Naive B cell (primary cell): ENCODE measurements around the gene KLC4. TPM values are rescaled to one million over a fixed set of nuclear protein-coding genes. Genes with fewer than 3 reads are reported as not detected.

Source experiments
- ATAC-seq, 2 donors: fragments of 150-1000 bp; cut with Tn5 transposase; 2 replicates each; pipeline ENCODE4 v1.10.0; 2021; ENCODE audit warnings: low read depth in 2 of 2, mild to moderate bottlenecking in 2 of 2, moderate library complexity in 2 of 2
- DNase-seq: peaks from one replicate; pipeline ENCODE4 v3.0.0; 2022
- H3K27ac Mint-ChIP-seq, 6 donors: one replicate each; pipeline ENCODE4 v1.8.0; 2020 to 2022; ENCODE audit warnings: mild to moderate bottlenecking in 6 of 6, mixed read lengths in 6 of 6, moderate library complexity in 5 of 6, inconsistent platforms in 2 of 6
- H3K27me3 Mint-ChIP-seq, 3 donors: one replicate each; pipeline ENCODE4 v1.8.0; 2021 to 2022; ENCODE audit warnings: mixed read lengths in 3 of 3, mild to moderate bottlenecking in 1 of 3
- H3K36me3 Mint-ChIP-seq, 2 donors: one replicate each; pipeline ENCODE4 v1.8.0; 2020 to 2022; ENCODE audit warnings: mixed read lengths in 2 of 2, inconsistent platforms in 1 of 2, mild to moderate bottlenecking in 1 of 2
- H3K4me1 Mint-ChIP-seq, 3 donors: one replicate each; pipeline ENCODE4 v1.8.0; 2020 to 2022; ENCODE audit warnings: mixed read lengths in 3 of 3, inconsistent platforms in 1 of 3, mild to moderate bottlenecking in 1 of 3, moderate library complexity in 1 of 3
- H3K4me3 Mint-ChIP-seq, 8 donors: one replicate each; pipeline ENCODE4 v1.8.0; 2020 to 2022; ENCODE audit warnings: mild to moderate bottlenecking in 8 of 8, mixed read lengths in 8 of 8, moderate library complexity in 8 of 8, inconsistent platforms in 2 of 8
- H3K9me3 Mint-ChIP-seq, 7 donors: one replicate each; pipeline ENCODE4 v1.8.0; 2020 to 2022; ENCODE audit warnings: mixed read lengths in 7 of 7, mild to moderate bottlenecking in 5 of 7, inconsistent platforms in 2 of 7, moderate library complexity in 1 of 7
- polyA plus RNA-seq, 6 donors: library from polyadenylated mRNA; unstranded; fragments of 300-500 nt; fragmentation: Illumina TruSeq; gene quantifications; one replicate each; pipeline ENCODE4 v1.2.3, GENCODE V29; 2021; ENCODE audit warnings: low read depth in 6 of 6

The KLC4 gene
- polyA plus RNA-seq, 6 donors from 2014 or later, result 1.3 to 11.2 (median 10.5) TPM

DNA sequence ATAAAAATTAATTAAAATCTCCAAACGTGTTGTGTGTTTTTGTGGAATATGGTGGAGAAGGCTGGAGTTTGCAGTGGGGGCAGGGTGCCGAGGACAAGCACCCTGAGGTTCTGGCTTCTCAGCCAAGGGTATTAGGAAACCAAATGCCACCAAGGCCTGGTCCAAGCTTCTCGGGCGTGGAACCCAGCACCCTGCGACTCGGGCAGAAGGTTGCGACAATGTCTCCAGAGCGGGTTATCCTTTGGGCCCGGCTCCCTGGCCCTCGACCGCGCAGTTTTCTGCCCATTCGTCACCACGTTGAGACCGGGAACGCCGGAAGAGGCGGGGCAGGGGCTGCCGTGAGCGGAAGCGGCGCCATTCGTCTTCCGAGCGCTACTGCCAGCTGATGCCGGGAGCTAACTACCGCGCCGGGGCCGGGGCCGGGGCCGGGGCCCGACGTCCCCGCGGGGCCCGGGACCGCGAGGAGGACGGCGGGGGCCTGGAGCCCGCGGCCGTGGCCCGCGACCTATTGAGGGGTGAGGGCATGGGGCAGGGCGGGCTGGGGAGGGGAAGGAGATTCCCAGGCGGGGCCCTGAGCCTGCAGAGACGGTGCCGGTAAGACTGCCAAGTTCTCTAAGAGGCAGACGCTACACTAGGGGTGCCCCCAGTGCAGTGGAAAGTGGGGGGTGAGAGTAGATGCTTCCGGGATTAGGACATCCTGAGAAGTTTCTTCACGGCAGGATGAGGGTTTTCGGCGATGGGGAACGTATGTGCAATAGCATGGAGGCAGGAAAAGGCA, 38.0 kb upstream of the KLC4 start, which contains the start of gene RRP36:
RRP36 (plus strand) TSS at position 354 of the 778 bp plus-strand sequence; CDS start at position 386, 32 bp downstream.
- DNase-seq, result peak; percentile 55
- Mint-ChIP-seq H3K27ac (peak within 1 kb of the TSS in 5 of 6 donors; percentile 74 to 96 (median 93)), H3K4me1 (peaks cover 25 to 50% (median 46%) of the 10 kb centered on the region in 3 donors)

DNA sequence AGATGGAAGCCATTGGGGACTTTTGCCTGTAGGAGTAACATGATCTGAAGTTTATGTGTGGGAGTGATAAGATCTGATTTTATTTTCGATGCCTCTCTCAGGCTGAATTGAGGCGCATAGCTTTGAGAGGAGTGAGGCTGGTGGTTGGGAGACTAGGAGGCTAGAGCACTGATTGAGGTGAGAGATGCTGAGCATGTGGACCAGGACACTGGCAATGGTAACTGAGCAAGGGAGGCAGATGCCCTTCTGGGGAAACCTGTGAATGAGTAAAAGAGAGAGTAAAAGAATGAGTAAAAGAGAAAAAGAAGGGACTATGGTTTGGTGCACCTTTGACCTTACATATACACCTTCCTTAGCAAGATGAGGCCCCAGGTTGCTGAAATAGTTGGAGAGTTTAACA, 35.0 kb upstream of the KLC4 start:
- ATAC-seq, result no peak
- Mint-ChIP-seq H3K4me3 (peak overlapping the region in 6 of 8 donors; percentile 4 to 85 (median 38)), H3K9me3 (no peaks in the 10 kb centered on the region), H3K4me1 (peaks cover 20 to 33% (median 27%) of the 10 kb centered on the region in 3 donors), H3K27me3 (no peaks in the 10 kb centered on the region), H3K36me3 (peaks cover 5 to 29% of the 10 kb centered on the region in 2 donors), H3K27ac (peak overlapping the region in 1 of 6 donors; percentile 61)
- no peak for DNase-seq

More for the DNA sequence above, 38.0 kb upstream of the KLC4 start, which contains the start of gene RRP36:
- H3K4me3 Mint-ChIP-seq, result peak within 1 kb of the TSS; percentile 89 to 99 (median 96)
- peak; percentile 87 to 91 for ATAC-seq
- H3K27me3 Mint-ChIP-seq, result no peaks in the 10 kb centered on the region
- H3K36me3 Mint-ChIP-seq, result peaks cover 8 to 37% of the 10 kb centered on the region in 2 donors
- no peaks in the 10 kb centered on the region for H3K9me3 Mint-ChIP-seq

DNA sequence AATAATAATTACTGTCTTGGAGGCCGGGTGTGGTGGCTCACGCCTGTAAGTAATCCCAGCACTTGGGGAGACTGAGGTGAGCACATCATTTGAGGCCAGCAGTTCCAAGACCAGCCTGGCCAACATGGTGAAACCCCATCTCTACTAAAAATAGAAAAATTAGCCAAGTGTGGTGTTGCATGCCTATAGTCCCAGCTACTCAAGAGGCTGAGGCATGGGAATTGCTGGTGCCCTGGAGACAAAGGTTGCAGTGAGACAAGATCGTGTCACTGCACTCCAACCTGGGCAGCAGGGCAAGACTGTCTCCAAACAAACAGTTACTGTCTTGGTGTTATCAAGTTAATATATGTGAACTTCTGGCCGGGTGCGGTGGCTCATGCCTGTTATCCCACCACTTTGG, 33.1 kb upstream of the KLC4 start:
- no peaks in the 10 kb centered on the region for H3K27me3 Mint-ChIP-seq
- no peak for ATAC-seq
- no peaks in the 10 kb centered on the region for H3K9me3 Mint-ChIP-seq
- H3K36me3 Mint-ChIP-seq, result peaks cover 11 to 28% of the 10 kb centered on the region in 2 donors
- no peak for DNase-seq
- no peak overlapping the region for H3K4me3 Mint-ChIP-seq
- peak overlapping the region in 2 of 6 donors; percentile 34 to 56 for H3K27ac Mint-ChIP-seq
- peaks cover 15 to 24% (median 17%) of the 10 kb centered on the region in 3 donors for H3K4me1 Mint-ChIP-seq

DNA sequence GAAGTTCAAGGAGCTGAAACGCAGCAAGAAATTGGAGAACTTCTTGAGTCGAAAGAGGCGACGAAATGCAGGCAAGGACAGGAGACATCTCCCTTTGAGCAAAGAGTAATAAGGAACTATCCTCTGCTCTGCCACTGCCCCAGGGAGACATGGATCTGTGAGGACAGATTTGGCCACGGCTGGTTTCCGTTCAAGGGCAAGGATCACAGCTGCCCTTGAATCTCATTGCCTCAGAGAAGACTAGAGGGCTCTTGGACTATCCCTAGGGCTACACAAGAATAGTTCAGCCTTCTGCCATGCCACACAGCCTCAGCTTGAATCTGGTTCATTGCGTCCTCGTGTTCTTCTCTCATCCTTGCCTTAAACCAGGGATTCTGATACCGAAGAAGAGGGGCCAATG, 30.3 kb upstream of the KLC4 start:
- Mint-ChIP-seq H3K4me3 (no peak overlapping the region), H3K27ac (no peak overlapping the region), H3K27me3 (no peaks in the 10 kb centered on the region), H3K4me1 (peaks cover 6 to 11% (median 6%) of the 10 kb centered on the region in 3 donors), H3K36me3 (peaks cover 11 to 24% of the 10 kb centered on the region in 2 donors), H3K9me3 (no peaks in the 10 kb centered on the region)
- ATAC-seq (no peak), DNase-seq (no peak)

DNA sequence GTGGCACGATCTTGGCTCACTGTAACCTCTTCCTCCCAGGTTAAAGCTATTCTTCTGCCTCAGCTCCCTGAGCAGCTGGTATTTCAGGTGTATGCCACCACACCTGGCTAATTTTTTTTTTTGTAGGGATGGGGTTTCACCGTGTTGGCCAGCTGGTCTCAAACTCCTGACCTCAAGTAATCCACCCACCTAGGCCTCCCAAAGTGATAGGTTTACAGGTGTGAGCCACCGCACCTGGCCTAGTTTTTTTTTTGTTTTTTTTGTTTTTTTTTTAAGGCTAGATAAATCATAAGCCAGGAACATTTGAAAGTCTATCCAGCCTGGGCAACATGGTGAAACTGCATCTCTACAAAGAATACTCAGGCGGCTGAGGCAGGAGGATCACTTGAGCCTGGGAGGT, 27.1 kb upstream of the KLC4 start:
- DNase-seq, result no peak
- H3K9me3 Mint-ChIP-seq, result no peaks in the 10 kb centered on the region
- peak overlapping the region in 3 of 6 donors; percentile 15 to 87 (median 49) for H3K27ac Mint-ChIP-seq
- no peaks in the 10 kb centered on the region for H3K27me3 Mint-ChIP-seq
- peaks cover 7 to 11% of the 10 kb centered on the region in 2 donors for H3K36me3 Mint-ChIP-seq
- no peak overlapping the region for H3K4me3 Mint-ChIP-seq
- ATAC-seq, result no peak
- H3K4me1 Mint-ChIP-seq, result peaks cover 0 to 4% (median 0%) of the 10 kb centered on the region in 3 donors

DNA sequence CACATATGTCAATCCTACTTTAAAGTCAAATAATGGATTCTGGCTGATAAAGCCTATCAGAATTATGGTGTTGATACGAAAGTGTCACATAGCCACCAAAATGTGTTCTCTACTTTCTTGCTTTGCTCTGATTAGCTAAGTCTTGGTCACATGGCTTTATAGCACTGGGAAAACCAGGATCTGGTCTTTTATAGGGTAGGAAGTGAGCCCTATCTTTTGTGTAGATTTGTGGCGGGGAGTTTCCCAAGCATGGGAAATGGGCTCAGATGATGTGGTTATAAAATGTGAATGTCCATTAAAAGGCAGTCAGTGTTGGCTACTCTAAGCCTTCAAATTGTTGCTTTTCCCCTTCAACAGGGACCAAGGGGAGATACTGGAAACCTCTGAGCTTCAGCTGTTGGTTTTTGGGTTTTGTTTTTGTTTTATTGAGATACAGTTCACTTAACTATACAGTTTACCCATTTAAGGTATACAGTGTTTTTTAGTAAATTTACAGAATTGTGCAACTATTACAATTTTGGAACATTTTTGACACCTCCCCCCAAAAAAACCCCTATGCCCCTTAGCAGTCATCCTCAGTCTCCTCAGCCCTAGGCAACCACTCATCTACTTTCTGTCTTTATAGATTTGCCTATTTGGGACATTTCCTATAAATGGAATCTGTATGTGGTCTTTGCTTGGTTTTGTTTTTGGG, 25.8 kb upstream of the KLC4 start:
- Mint-ChIP-seq H3K27me3 (no peaks in the 10 kb centered on the region), H3K27ac (peak overlapping the region in 2 of 6 donors; percentile 11 to 52), H3K4me1 (no peaks in the 10 kb centered on the region), H3K4me3 (peak overlapping the region in 1 of 8 donors; percentile 31), H3K36me3 (peaks cover 6 to 10% of the 10 kb centered on the region in 2 donors), H3K9me3 (no peaks in the 10 kb centered on the region)
- DNase-seq (no peak), ATAC-seq (no peak)

DNA sequence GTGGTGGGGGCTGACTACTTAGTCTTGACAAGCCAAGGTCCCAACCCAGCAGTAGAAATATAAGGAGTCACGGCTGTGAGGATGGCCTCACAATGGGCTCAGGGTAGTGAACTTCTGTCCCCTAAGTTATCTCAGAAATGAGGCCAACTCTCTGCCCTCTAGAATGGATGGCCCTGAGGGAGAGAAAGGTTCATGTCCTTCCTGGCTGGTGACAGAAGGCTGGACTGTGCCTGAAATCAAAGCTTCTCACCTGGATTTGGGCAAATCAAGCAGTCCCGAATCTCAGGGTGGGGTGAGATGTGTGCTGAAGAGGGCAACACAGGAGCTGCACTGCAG, 25.3 kb upstream of the KLC4 start:
- no peaks in the 10 kb centered on the region for H3K4me1 Mint-ChIP-seq
- H3K36me3 Mint-ChIP-seq, result peaks cover 6 to 12% of the 10 kb centered on the region in 2 donors
- H3K27me3 Mint-ChIP-seq, result no peaks in the 10 kb centered on the region
- H3K4me3 Mint-ChIP-seq, result no peak overlapping the region
- no peak for DNase-seq
- ATAC-seq, result no peak
- peak overlapping the region in 3 of 6 donors; percentile 39 to 58 (median 52) for H3K27ac Mint-ChIP-seq
- H3K9me3 Mint-ChIP-seq, result no peaks in the 10 kb centered on the region

DNA sequence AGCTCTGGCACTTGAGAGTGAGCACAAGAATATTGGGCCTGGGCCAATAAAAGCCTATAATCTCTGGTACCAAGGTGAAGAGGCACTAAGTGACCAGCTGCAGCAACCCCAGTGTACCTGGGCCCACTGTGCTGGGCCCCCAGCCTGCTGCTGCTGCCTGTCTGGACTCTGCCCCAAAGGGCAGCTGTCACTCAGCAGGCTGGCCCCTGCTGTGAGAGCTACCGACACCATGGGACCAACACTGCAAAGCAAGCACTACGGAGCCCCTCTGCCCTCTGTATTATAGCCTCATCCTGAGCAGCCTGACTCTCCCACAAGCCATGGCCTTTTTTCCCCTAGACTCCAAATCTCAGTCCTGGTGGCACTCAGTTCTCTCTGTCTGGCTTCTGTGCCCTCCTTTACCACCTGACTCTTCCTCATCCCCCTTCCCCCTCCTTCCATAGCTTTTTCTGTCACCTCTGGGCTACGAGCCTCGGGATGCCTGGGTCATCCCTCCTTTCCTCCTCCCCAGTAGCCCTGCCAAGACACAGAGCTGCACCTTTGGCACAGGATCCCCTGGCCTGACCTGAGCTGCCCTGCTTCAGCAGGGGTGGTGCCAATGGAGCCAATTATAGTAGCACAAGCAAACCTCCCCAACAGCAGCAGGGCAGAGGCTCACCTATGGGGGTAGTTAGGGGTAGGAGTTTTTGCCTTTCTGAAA, 23.8 kb upstream of the KLC4 start:
- no peak overlapping the region for H3K4me3 Mint-ChIP-seq
- H3K27ac Mint-ChIP-seq, result peak overlapping the region in 1 of 6 donors; percentile 65
- H3K36me3 Mint-ChIP-seq, result peaks cover 0 to 12% of the 10 kb centered on the region in 2 donors
- DNase-seq (no peak), ATAC-seq (no peak)
- H3K9me3 Mint-ChIP-seq, result no peaks in the 10 kb centered on the region
- no peaks in the 10 kb centered on the region for H3K27me3 Mint-ChIP-seq
- H3K4me1 Mint-ChIP-seq, result peaks cover 0 to 2% (median 0%) of the 10 kb centered on the region in 3 donors

DNA sequence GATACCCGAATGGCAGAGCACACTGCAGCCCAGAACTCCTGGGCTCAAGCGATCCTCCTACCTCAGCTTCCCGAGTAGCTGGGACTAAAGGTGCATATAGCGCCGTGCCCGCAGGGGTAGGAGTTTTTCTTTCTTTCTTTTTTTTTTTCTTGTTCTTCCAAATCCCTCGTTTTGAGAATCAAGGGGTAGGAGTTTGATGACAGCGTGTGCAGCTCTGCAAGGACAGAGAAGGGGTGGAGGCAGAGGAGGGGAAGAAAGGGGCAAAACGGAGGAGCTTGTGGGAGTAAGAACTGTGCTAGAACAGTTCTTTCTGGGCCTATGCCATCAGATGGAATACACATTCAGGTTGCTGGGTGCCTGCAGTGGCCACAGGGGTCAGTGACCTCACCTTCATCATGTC, 22.7 kb upstream of the KLC4 start:
- ATAC-seq, result no peak
- Mint-ChIP-seq H3K9me3 (no peaks in the 10 kb centered on the region), H3K27ac (no peak overlapping the region), H3K4me3 (no peak overlapping the region), H3K4me1 (peaks cover 0 to 2% (median 0%) of the 10 kb centered on the region in 3 donors), H3K36me3 (peaks cover 0 to 19% of the 10 kb centered on the region in 2 donors), H3K27me3 (no peaks in the 10 kb centered on the region)
- no peak for DNase-seq

DNA sequence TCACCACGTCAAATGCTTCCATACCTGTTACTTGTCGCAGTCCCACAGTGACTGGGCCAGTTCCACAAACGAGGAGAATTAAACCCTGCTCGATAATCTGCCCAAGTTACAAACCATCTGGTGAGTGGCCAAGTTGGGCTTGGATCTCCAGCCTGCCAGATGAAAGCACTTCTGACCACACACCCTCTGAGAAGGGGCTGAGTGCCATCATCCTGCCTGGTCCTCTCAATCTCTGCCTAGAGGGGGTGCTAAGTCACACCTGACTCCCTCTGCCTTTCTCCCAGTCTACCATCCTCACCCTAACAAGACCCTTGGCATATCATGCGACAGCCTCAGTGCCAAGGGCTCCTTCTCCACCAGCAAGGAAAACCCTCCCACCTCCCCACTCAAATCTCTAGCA, 22.2 kb upstream of the KLC4 start:
- Mint-ChIP-seq H3K4me1 (peaks cover 0 to 2% (median 0%) of the 10 kb centered on the region in 3 donors), H3K36me3 (peaks cover 0 to 19% of the 10 kb centered on the region in 2 donors), H3K27me3 (no peaks in the 10 kb centered on the region), H3K9me3 (no peaks in the 10 kb centered on the region), H3K4me3 (no peak overlapping the region), H3K27ac (no peak overlapping the region)
- DNase-seq, result no peak
- no peak for ATAC-seq

DNA sequence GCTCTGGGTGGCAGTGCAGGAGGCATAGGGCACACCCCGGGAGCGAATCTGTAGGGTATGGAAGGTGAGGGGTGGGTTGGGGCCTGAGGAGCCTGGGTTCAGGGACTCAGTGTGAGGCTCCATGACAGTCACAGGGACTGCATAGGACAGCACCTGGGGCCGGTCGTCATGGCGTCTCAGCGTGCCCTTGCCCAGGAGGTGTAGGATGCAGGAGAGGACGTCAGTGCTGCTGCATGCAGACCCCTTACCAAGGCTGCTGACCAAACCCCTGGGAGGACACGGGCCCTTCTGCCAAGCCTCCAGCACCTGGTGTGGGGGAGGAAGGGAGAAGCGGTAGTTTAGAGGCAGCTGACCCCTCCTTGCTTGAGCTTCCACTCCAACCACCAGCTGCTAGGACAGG, 21.7 kb upstream of the KLC4 start:
- Mint-ChIP-seq H3K4me1 (peaks cover 0 to 2% (median 0%) of the 10 kb centered on the region in 3 donors), H3K9me3 (no peaks in the 10 kb centered on the region), H3K4me3 (no peak overlapping the region), H3K27ac (peak overlapping the region in 1 of 6 donors; percentile 75), H3K27me3 (no peaks in the 10 kb centered on the region), H3K36me3 (peaks cover 4 to 19% of the 10 kb centered on the region in 2 donors)
- ATAC-seq (no peak), DNase-seq (no peak)

DNA sequence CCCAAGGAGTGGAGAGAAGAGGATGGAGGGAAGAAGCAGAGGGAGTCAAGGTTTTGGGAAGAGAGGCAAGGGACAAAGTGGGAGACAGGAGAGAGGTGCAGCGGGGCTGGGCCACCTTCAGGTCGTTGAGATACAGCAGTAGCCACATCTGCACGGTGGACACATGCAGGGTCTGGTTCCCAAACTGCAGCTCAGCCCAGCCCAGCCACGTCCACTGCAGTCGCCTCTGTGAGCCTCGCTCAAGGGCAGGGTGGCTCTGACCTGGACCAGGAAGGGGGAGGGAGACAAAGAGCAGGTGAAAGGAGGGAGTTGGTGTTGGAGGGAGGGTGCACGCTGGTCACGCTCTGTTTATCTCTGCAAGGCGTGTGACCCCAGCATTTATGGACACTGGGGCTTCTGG, 20.7 kb upstream of the KLC4 start:
- DNase-seq (no peak), ATAC-seq (no peak)
- Mint-ChIP-seq H3K4me1 (peaks cover 0 to 2% (median 0%) of the 10 kb centered on the region in 3 donors), H3K36me3 (peaks cover 5 to 19% of the 10 kb centered on the region in 2 donors), H3K9me3 (no peaks in the 10 kb centered on the region), H3K27ac (peak overlapping the region in 2 of 6 donors; percentile 88 to 94), H3K4me3 (no peak overlapping the region), H3K27me3 (no peaks in the 10 kb centered on the region)

DNA sequence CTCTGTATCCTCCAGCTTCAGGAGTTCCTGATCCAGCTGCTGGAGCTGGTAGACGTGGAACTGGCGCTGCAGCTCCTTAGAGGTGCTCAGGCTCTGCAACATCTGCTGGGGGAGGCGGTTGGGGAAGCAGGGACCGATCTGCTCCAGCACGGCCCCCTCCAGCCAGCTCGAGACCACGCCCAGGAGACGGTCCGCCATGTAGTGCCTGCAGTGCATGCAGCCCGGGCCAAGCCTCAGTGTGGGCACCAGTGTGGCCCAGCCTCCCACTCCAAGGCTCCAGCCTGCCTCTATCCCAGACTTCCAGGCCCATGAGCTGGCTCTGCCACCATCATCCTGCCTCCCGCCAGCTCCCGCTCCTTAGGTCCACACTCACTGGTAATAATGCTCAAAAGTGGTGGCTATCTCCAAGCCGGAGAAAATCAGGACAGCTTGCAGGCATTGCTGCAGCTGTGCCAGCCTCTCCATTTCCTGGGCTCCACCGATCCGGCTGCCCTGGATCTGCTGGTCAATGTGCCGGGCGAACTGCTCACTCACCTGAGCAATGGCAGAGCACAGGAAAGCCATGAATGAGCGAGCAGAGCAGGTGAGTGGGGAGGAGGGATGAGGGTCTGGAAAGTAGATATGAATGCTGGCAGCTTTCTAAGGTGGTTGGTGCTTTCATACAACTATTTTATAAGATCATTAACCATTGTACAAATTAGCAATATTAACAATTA, 18.7 kb upstream of the KLC4 start:
- no peak overlapping the region for H3K27ac Mint-ChIP-seq
- no peaks in the 10 kb centered on the region for H3K27me3 Mint-ChIP-seq
- H3K9me3 Mint-ChIP-seq, result no peaks in the 10 kb centered on the region
- peaks cover 5 to 24% of the 10 kb centered on the region in 2 donors for H3K36me3 Mint-ChIP-seq
- no peak for ATAC-seq
- DNase-seq, result no peak
- H3K4me3 Mint-ChIP-seq, result no peak overlapping the region
- peaks cover 0 to 4% (median 2%) of the 10 kb centered on the region in 3 donors for H3K4me1 Mint-ChIP-seq
